Retinal pigment epithelial cell (primary cell): ENCODE results near the gene PRXL2A.

ENCODE experiments used
- DNase-seq: peaks from one replicate; pipeline ENCODE4 v3.0.0-alpha.2; 2010; ENCODE audit warnings: low read depth
- H3K4me3 ChIP-seq: 2 replicates; pipeline ENCODE4 v1.5.1; 2011; ENCODE audit warnings: mild to moderate bottlenecking, low read length, control low read depth, moderate library complexity
- CTCF ChIP-seq: conservative IDR thresholded peaks from 2 replicates; pipeline ENCODE4 v1.5.1; 2011; ENCODE audit warnings: low read depth, low read length, control low read depth, inconsistent platforms

PRXL2A gene

GRCh38 chr10:80380185-80380584 lies 28.2 kb upstream of the PRXL2A start:
- no peak overlapping the region for H3K4me3 ChIP-seq
- no peak for DNase-seq
- TF ChIP-seq CTCF, result no peak

- no peak for DNase-seq
- peak; percentile 72 for TF ChIP-seq CTCF
- H3K4me3 ChIP-seq, result no peak overlapping the region
Observed at GRCh38 chr10:80382989-80383388, 25.4 kb upstream of the PRXL2A start.

- no peak for TF ChIP-seq CTCF
- no peak overlapping the region for H3K4me3 ChIP-seq
- DNase-seq, result no peak
Observed at GRCh38 chr10:80390740-80391139, 17.6 kb upstream of the PRXL2A start.

- H3K4me3 ChIP-seq, result no peak overlapping the region
- TF ChIP-seq CTCF, result no peak
- DNase-seq, result no peak
Observed at GRCh38 chr10:80392250-80392649, 16.1 kb upstream of the PRXL2A start.

- no peak for TF ChIP-seq CTCF
- H3K4me3 ChIP-seq, result no peak overlapping the region
Observed at GRCh38 chr10:80394358-80394916, 13.9 kb upstream of the PRXL2A start.

GRCh38 chr10:80397014-80397413 lies 11.3 kb upstream of the PRXL2A start:
- DNase-seq, result no peak
- TF ChIP-seq CTCF, result no peak
- no peak overlapping the region for H3K4me3 ChIP-seq

More at GRCh38 chr10:80394358-80394916, 13.9 kb upstream of the PRXL2A start:
- DNase-seq, result no peak

- TF ChIP-seq CTCF, result no peak
- no peak for DNase-seq
- H3K4me3 ChIP-seq, result no peak overlapping the region
Observed at GRCh38 chr10:80400136-80400804, 8.1 kb upstream of the PRXL2A start.
